SK-N-SH (cell line): Measurements from ENCODE around the gene CACNA1D.

Experiments used
- ELF1 ChIP-seq: IDR thresholded peaks from 2 replicates; pipeline ENCODE4 v1.4.0; 2012
- GATA2 ChIP-seq: sonication (generic); formaldehyde crosslinking; IDR thresholded peaks from 2 replicates; pipeline ENCODE4 v1.5.0; 2020; ENCODE audit warnings: mild to moderate bottlenecking, missing genetic modification reagents
- MXI1 ChIP-seq: IDR thresholded peaks from 2 replicates; pipeline ENCODE4 v1.6.1; 2012; ENCODE audit warnings: mild to moderate bottlenecking, low read depth, low read length, improper control_type of control experiment
- NFIC ChIP-seq: IDR thresholded peaks from 2 replicates; pipeline ENCODE4 v1.4.0; 2012; ENCODE audit warnings: borderline replicate concordance
- TF ChIP-seq, protein P1 (sequence below): fragments of 150-350 bp; IDR thresholded peaks from 2 replicates; pipeline ENCODE4 v1.6.1; 2017; ENCODE audit warnings: antibody characterized with exemption, low read length, low read depth, borderline replicate concordance
- TF ChIP-seq, protein P2 (sequence below): fragments of 200-600 bp; sonication (generic); IDR thresholded peaks from 2 replicates; pipeline ENCODE4 v1.6.1; 2017; ENCODE audit warnings: antibody characterized with exemption, mild to moderate bottlenecking, moderate library complexity
- TF ChIP-seq, protein P3 (sequence below): IDR thresholded peaks from 2 replicates; pipeline ENCODE4 v1.4.0; 2012; ENCODE audit warnings: low read depth

DNA sequence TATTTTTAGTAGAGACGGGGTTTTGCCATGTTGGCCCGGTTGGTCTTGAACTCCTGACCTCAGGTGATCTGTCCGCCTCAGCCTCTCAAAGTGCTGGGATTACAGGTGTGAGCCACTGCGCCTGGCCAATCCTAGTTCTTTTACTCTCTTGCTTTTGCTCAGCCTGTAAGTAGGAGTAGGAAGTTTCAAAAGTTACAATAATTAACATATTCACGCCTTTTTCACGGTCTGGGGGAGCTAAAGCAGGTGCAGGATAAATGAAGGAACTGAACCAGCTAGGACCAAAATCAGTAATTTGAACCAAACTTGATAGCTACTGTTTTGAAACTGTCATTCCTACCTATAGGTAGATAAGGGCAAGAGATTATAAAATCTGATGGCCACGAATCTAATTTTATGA is 98.5 kb downstream of the CACNA1D start:
- no peak for TF ChIP-seq GATA2
- TF ChIP-seq, protein P1, sequence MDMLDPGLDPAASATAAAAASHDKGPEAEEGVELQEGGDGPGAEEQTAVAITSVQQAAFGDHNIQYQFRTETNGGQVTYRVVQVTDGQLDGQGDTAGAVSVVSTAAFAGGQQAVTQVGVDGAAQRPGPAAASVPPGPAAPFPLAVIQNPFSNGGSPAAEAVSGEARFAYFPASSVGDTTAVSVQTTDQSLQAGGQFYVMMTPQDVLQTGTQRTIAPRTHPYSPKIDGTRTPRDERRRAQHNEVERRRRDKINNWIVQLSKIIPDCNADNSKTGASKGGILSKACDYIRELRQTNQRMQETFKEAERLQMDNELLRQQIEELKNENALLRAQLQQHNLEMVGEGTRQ: no peak
- no peak for TF ChIP-seq NFIC
- TF ChIP-seq, protein P2, sequence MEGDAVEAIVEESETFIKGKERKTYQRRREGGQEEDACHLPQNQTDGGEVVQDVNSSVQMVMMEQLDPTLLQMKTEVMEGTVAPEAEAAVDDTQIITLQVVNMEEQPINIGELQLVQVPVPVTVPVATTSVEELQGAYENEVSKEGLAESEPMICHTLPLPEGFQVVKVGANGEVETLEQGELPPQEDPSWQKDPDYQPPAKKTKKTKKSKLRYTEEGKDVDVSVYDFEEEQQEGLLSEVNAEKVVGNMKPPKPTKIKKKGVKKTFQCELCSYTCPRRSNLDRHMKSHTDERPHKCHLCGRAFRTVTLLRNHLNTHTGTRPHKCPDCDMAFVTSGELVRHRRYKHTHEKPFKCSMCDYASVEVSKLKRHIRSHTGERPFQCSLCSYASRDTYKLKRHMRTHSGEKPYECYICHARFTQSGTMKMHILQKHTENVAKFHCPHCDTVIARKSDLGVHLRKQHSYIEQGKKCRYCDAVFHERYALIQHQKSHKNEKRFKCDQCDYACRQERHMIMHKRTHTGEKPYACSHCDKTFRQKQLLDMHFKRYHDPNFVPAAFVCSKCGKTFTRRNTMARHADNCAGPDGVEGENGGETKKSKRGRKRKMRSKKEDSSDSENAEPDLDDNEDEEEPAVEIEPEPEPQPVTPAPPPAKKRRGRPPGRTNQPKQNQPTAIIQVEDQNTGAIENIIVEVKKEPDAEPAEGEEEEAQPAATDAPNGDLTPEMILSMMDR: no peak
- no peak for TF ChIP-seq MXI1
- TF ChIP-seq ELF1: no peak
- TF ChIP-seq, protein P3, sequence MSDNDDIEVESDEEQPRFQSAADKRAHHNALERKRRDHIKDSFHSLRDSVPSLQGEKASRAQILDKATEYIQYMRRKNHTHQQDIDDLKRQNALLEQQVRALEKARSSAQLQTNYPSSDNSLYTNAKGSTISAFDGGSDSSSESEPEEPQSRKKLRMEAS: no peak
